Spleen (tissue), 11 donors: Measurements from ENCODE around the gene EPHB6. TPM values are rescaled to one million over a fixed set of nuclear protein-coding genes. Genes with fewer than 3 reads are reported as not detected.

Experiments used
- DNase-seq: peaks from one replicate; pipeline ENCODE4 v3.0.0-alpha.2; 2020
- H3K27ac ChIP-seq, 8 donors: fragments of 200-600 bp; sonication (generic) in 7 of 8; 1 replicate in 4 of 8; 2 replicates in 4 of 8; pipeline versions ENCODE4 v1.5.0 to v1.8.0; 2016 to 2021; ENCODE audit warnings: inconsistent platforms in 4 of 8, mild to moderate bottlenecking in 4 of 8, moderate library complexity in 1 of 8
- H3K27me3 ChIP-seq, 7 donors: fragments of 200-600 bp; sonication (generic) in 6 of 7; replicated peaks in 1 of 7; 1 replicate in 4 of 7; 2 replicates in 3 of 7; pipeline versions ENCODE4 v1.5.0 to v1.8.0; 2016 to 2021; ENCODE audit warnings: inconsistent platforms in 3 of 7, mild to moderate bottlenecking in 1 of 7
- H3K36me3 ChIP-seq, 6 donors: fragments of 200-600 bp; sonication (generic) in 5 of 6; 1 replicate in 4 of 6; 2 replicates in 2 of 6; pipeline versions ENCODE4 v1.5.0 to v1.8.0; 2016 to 2021; ENCODE audit warnings: inconsistent platforms in 2 of 6
- H3K4me1 ChIP-seq, 6 donors: fragments of 200-600 bp; sonication (generic) in 5 of 6; 1 replicate in 3 of 6; 2 replicates in 3 of 6; pipeline versions ENCODE4 v1.5.0 to v1.8.0; 2016 to 2021; ENCODE audit warnings: inconsistent platforms in 3 of 6
- H3K4me3 ChIP-seq, 8 donors: fragments of 200-600 bp; sonication (generic) in 7 of 8; 1 replicate in 4 of 8; 2 replicates in 4 of 8; pipeline versions ENCODE4 v1.5.0 to v1.8.0; 2016 to 2021; ENCODE audit warnings: inconsistent platforms in 4 of 8, mild to moderate bottlenecking in 4 of 8, moderate library complexity in 2 of 8
- H3K9me3 ChIP-seq, 8 donors: fragments of 200-600 bp; sonication (generic) in 7 of 8; 1 replicate in 4 of 8; 2 replicates in 4 of 8; pipeline versions ENCODE4 v1.5.0 to v1.8.0; 2016 to 2021; ENCODE audit warnings: inconsistent platforms in 4 of 8
- POLR2A ChIP-seq, 3 donors: fragments of 450-650 bp; IDR thresholded peaks; one replicate each; pipeline ENCODE4 v1.5.1; 2017; ENCODE audit warnings: antibody characterized with exemption in 3 of 3, mild to moderate bottlenecking in 1 of 3
- POLR2AphosphoS5 ChIP-seq, 3 donors: sonication (generic); formaldehyde crosslinking; IDR thresholded peaks; one replicate each; pipeline ENCODE4 v1.5.1; 2017; ENCODE audit warnings: antibody characterized with exemption in 3 of 3
- WGBS, 5 donors: extraction: QIAGEN DNeasy Blood & Tissue Kit in 3 of 5; methylation state at CpG; one replicate each; pipeline versions ENCODE4 v1.1.5 to v1.1.7; 2013 to 2018; 5-methylcytosine and 5-hydroxymethylcytosine counted together
- intact Hi-C: fragments of 100-400 bp; cut with DNase I; formaldehyde crosslinking; loops from one replicate; pipeline ENCODE4 v1.15.0; 2023; ENCODE audit warnings: low total_unique reads
- polyA plus RNA-seq, 3 donors: library from polyadenylated mRNA; stranded (reverse); fragments of 200-250 nt; gene quantifications; one replicate each; pipeline ENCODE4 v1.2.1, GENCODE V29; 2013
- total RNA-seq, 7 donors: library from RNA; depleted of rRNA in 3 of 7; stranded (reverse); fragments of >200 nt in 3 of 7; fragmentation: NEBNext Ultra II Directional in 4 of 7; extraction: Animal tissue kit (Norgen Biotek cat#: 25700) in 4 of 7; gene quantifications; one replicate each; pipeline versions ENCODE4 v1.1.0 to v1.2.1, GENCODE V29; 2016 to 2021
- TF ChIP-seq, protein P1 (sequence below), 11 experiments: fragments of 200-600 bp in 7 of 11; fragments of 450-650 bp in 4 of 11; sonication (generic) in 4 of 11; IDR thresholded peaks in 8 of 11; conservative IDR thresholded peaks in 3 of 11; 1 replicate in 7 of 11; 2 replicates in 4 of 11; pipeline versions ENCODE4 v1.4.0 to v1.8.0; 2016 to 2021; ENCODE audit warnings: antibody characterized with exemption in 11 of 11, inconsistent platforms in 4 of 11, mild to moderate bottlenecking in 1 of 11
- donor health status: healthy with polysubstance abuse.
- donor health status: DM: no; HTN: no; CAD: no; lungs with moderate emphysema.
- donor health status: DM: no; HTN: no; CAD: no.
- donor health status: Bipolar disorder and iron deficiency.
- donor health status: healthy.
- donor health status: DM: no; HTN: no; CAD: no.
- donor health status: DM: yes; HTN: yes; CAD: no.

Gene EPHB6
- total and polyA plus RNA-seq, 10 donors: 11.3 to 28.8 (median 13.9) TPM

- 26 to 33% (median 28%) methylated on average over 6 of the region's 6 CpGs for WGBS, 5 donors
- H3K9me3 ChIP-seq: no peaks in the 10 kb centered on the region
- intact Hi-C loops: loop anchor here (10.0 kb wide), 1 partner anchor 146 kb away; no protein-coding TSS in a partner anchor
- no peak for DNase-seq
- no peak overlapping the region for H3K4me3 ChIP-seq
- peaks cover 16 to 74% (median 55%) of the 10 kb centered on the region in 6 donors for H3K4me1 ChIP-seq
- TF ChIP-seq POLR2A (IDR thresholded peaks at IDR 0.05): no peak
- TF ChIP-seq, protein P1, sequence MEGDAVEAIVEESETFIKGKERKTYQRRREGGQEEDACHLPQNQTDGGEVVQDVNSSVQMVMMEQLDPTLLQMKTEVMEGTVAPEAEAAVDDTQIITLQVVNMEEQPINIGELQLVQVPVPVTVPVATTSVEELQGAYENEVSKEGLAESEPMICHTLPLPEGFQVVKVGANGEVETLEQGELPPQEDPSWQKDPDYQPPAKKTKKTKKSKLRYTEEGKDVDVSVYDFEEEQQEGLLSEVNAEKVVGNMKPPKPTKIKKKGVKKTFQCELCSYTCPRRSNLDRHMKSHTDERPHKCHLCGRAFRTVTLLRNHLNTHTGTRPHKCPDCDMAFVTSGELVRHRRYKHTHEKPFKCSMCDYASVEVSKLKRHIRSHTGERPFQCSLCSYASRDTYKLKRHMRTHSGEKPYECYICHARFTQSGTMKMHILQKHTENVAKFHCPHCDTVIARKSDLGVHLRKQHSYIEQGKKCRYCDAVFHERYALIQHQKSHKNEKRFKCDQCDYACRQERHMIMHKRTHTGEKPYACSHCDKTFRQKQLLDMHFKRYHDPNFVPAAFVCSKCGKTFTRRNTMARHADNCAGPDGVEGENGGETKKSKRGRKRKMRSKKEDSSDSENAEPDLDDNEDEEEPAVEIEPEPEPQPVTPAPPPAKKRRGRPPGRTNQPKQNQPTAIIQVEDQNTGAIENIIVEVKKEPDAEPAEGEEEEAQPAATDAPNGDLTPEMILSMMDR (IDR thresholded peaks at IDR 0.05 in 8 of 11, conservative IDR thresholded peaks at IDR 0.05 in 3 of 11): peak; percentile 33 to 79 (median 61)
- H3K27ac ChIP-seq: peak overlapping the region in 7 of 8 donors; percentile 80 to 98 (median 91)
- peaks cover 0 to 16% (median 0%) of the 10 kb centered on the region in 7 donors for H3K27me3 ChIP-seq
- H3K36me3 ChIP-seq: no peaks in the 10 kb centered on the region
Measured at GRCh38 chr7:142811154-142811737, 43.6 kb upstream of the EPHB6 start.

DNA sequence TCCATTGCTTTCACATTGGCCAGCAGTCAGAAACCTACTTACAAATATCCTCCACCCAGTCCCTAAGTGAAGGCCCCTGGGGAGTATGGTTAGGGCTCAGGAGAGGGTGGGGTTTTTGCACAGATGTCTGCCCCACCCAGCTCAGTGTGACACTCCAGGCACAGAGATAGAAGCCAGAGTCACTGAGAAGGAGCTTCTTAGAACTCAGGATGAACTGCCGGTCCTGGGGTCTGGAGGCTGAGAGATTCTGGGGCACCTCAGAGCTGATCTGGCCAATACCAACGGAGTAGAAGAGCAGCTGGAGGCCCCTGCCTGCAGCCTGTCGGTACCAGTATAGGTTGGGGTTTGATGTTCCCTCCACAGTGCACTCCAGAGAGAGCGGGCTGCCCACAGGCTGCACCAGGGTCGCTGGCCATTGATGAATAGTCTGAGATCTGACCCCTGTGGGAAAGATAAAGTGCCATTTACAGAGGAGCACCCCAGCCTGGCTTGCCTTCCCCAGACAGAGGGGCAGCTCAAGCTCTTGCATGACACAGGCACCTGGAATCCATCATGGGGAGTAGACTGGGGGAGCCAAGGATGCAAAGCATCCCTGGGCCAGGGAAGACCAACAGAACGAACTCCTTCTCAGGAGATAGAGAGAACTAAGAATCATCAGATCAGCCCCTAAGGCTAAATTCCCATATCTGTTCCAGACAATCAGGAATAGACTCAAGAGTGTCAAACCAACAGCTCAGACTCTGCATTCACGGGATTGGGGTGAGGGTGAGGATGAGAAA lies 42.2 kb upstream of the EPHB6 start:
- H3K27ac ChIP-seq: peak overlapping the region in 5 of 8 donors; percentile 6 to 97 (median 91)
- peak in 2 of 3 donors; percentile 11 to 13 for TF ChIP-seq POLR2AphosphoS5 (IDR thresholded peaks at IDR 0.05)
- TF ChIP-seq, protein P1 (IDR thresholded peaks at IDR 0.05 in 8 of 11, conservative IDR thresholded peaks at IDR 0.05 in 3 of 11): no peak
- DNase-seq: no peak
- H3K4me1 ChIP-seq: peaks cover 16 to 60% (median 43%) of the 10 kb centered on the region in 6 donors
- intact Hi-C loops: loop anchor here (10.0 kb wide), 1 partner anchor 148 kb away; no protein-coding TSS in a partner anchor
- H3K9me3 ChIP-seq: no peaks in the 10 kb centered on the region
- WGBS, 5 donors: 52 to 69% (median 55%) methylated on average over 5 to 7 of the region's 7 CpGs
- H3K27me3 ChIP-seq: peaks cover 0 to 17% (median 0%) of the 10 kb centered on the region in 7 donors
- peak overlapping the region in 1 of 8 donors; percentile 29 for H3K4me3 ChIP-seq
- no peaks in the 10 kb centered on the region for H3K36me3 ChIP-seq

DNA sequence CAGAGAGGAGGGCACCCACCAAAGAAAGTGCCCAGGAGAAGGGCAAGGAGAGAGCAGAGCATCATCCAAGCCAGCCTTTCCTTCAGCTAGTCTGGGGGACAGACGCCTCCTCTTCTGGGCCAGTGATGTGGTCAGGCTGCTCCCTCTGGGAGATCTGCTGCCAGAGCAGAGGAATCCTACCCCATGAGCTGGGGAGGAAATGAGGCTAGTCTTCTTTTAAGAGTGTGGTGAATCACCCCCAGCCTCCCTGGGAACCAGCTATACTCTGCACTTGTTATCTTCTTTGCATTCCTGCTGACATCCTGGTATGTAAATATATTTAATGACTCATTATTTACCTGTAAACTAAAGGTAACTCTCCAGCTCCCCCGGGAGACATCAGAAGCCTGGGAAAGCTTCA lies 41.6 kb upstream of the EPHB6 start:
- Histone ChIP-seq H3K4me1 (peaks cover 16 to 54% (median 37%) of the 10 kb centered on the region in 6 donors), H3K9me3 (no peaks in the 10 kb centered on the region), H3K27ac (peak overlapping the region in 3 of 8 donors; percentile 91 to 97 (median 94)), H3K4me3 (peak overlapping the region in 1 of 8 donors; percentile 29), H3K27me3 (peaks cover 0 to 17% (median 0%) of the 10 kb centered on the region in 7 donors), H3K36me3 (no peaks in the 10 kb centered on the region)
- WGBS, 5 donors: 31 to 47% (median 45%) methylated on average over 2 of the region's 2 CpGs
- intact Hi-C loops: loop anchor here (10.0 kb wide), 1 partner anchor 148 kb away; no protein-coding TSS in a partner anchor
- DNase-seq: no peak
- TF ChIP-seq POLR2AphosphoS5 (IDR thresholded peaks at IDR 0.05): no peak
- no peak for TF ChIP-seq POLR2A (IDR thresholded peaks at IDR 0.05)
- TF ChIP-seq, protein P1 (IDR thresholded peaks at IDR 0.05 in 8 of 11, conservative IDR thresholded peaks at IDR 0.05 in 3 of 11): no peak

DNA sequence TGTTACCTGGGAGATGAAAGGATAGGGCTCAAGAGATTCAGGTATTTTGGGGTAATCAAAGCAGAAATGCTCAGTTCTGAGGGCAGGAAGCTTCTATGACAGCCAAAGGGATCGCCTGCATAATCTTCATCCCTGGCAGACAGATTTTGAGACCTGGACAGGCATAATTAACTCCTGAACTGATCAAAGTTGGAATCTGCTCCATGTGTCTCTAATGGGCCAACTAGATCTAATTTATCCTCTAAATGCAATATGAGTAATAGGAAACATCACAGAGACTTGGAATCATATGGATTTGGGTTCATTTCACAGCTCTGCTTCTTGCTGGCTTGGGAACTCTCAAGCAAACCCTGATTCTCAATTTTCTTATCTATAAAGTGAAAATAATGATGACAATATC lies 41.2 kb upstream of the EPHB6 start:
- 65 to 77% (median 67%) methylated on average over 1 of the region's 1 CpG for WGBS, 5 donors
- Histone ChIP-seq H3K4me1 (peaks cover 16 to 50% (median 35%) of the 10 kb centered on the region in 6 donors), H3K4me3 (no peak overlapping the region), H3K9me3 (no peaks in the 10 kb centered on the region), H3K36me3 (no peaks in the 10 kb centered on the region), H3K27me3 (peaks cover 0 to 17% (median 0%) of the 10 kb centered on the region in 7 donors), H3K27ac (peak overlapping the region in 2 of 8 donors; percentile 91 to 97)
- intact Hi-C loops: loop anchor here (10.0 kb wide), 1 partner anchor 149 kb away; no protein-coding TSS in a partner anchor
- TF ChIP-seq, protein P1 (IDR thresholded peaks at IDR 0.05 in 8 of 11, conservative IDR thresholded peaks at IDR 0.05 in 3 of 11): no peak
- TF ChIP-seq POLR2A (IDR thresholded peaks at IDR 0.05) (no peak), POLR2AphosphoS5 (IDR thresholded peaks at IDR 0.05) (no peak)
- DNase-seq: no peak
